HepG2 (cell line): ENCODE data around the gene POLA2. TPM values are rescaled to one million over a fixed set of nuclear protein-coding genes. Genes with fewer than 3 reads are reported as not detected.
A peak's percentile ranks its signal among the peaks of the same experiment; 100 is the strongest.

Source experiments
- ARHGAP35 ChIP-seq: sonication (generic); formaldehyde crosslinking; IDR thresholded peaks from 2 replicates; pipeline ENCODE4 v1.9.0; 2022; ENCODE audit warnings: mild to moderate bottlenecking, inconsistent platforms, moderate library complexity, missing genetic modification reagents, borderline replicate concordance
- FOXA1 ChIP-seq, 2 experiments: fragments of 450-650 bp in 1 of 2; sonication (generic) in 1 of 2; formaldehyde crosslinking in 1 of 2; IDR thresholded peaks; 2 replicates each; pipeline versions ENCODE4 v1.4.0 to v1.6.1; 2016 to 2020; ENCODE audit warnings: missing genetic modification reagents in 1 of 2
- FOXA3 ChIP-seq: IDR thresholded peaks from 2 replicates; pipeline ENCODE4 v1.6.1; 2016; ENCODE audit warnings: missing genetic modification reagents, missing compliant biosample characterization
- FOXP4 ChIP-seq: sonication (generic); formaldehyde crosslinking; IDR thresholded peaks from 2 replicates; pipeline ENCODE4 v1.4.0; 2020; ENCODE audit warnings: missing genetic modification reagents
- GATAD1 ChIP-seq: IDR thresholded peaks from 2 replicates; pipeline ENCODE4 v1.6.1; 2016; ENCODE audit warnings: missing genetic modification reagents, missing compliant biosample characterization
- GTF2F1 ChIP-seq: fragments of 150-350 bp; IDR thresholded peaks from 2 replicates; pipeline ENCODE4 v1.6.1; 2014; ENCODE audit warnings: low read length
- HDAC1 ChIP-seq: sonication (generic); formaldehyde crosslinking; IDR thresholded peaks from 2 replicates; pipeline ENCODE4 v1.5.1; 2020; ENCODE audit warnings: mild to moderate bottlenecking, missing genetic modification reagents
- NCOA2 ChIP-seq: sonication (generic); formaldehyde crosslinking; IDR thresholded peaks from 2 replicates; pipeline ENCODE4 v1.8.0; 2022; ENCODE audit warnings: inconsistent platforms
- POLR2G ChIP-seq: fragments of 200-400 bp; formaldehyde crosslinking; IDR thresholded peaks from 2 replicates; pipeline ENCODE4 v1.6.1; 2018; ENCODE audit warnings: mild to moderate bottlenecking, low read depth, low read length, moderate library complexity
- SRF ChIP-seq: IDR thresholded peaks from 2 replicates; pipeline ENCODE4 v1.6.1; 2011; ENCODE audit warnings: mild to moderate bottlenecking, low read depth, low read length, moderate library complexity
- TFAP4 ChIP-seq: sonication (generic); IDR thresholded peaks from 2 replicates; pipeline ENCODE4 v1.6.1; 2016; ENCODE audit warnings: low read depth, borderline replicate concordance
- THAP9 ChIP-seq: sonication (generic); formaldehyde crosslinking; IDR thresholded peaks from 2 replicates; pipeline ENCODE4; 2020; ENCODE audit warnings: missing genetic modification reagents, mild to moderate bottlenecking, borderline replicate concordance
- ZFX ChIP-seq: sonication (generic); formaldehyde crosslinking; IDR thresholded peaks from 2 replicates; pipeline ENCODE4 v1.4.0; 2020; ENCODE audit warnings: mild to moderate bottlenecking, low read depth, missing genetic modification reagents, moderate library complexity
- ZFY ChIP-seq: sonication (generic); formaldehyde crosslinking; IDR thresholded peaks from 2 replicates; pipeline ENCODE4 v1.4.0; 2020; ENCODE audit warnings: missing genetic modification reagents
- ZNF570 ChIP-seq: sonication (generic); formaldehyde crosslinking; IDR thresholded peaks from 2 replicates; pipeline ENCODE4 v1.4.0; 2020; ENCODE audit warnings: mild to moderate bottlenecking, missing genetic modification reagents, borderline replicate concordance
- ZNF878 ChIP-seq: sonication (generic); formaldehyde crosslinking; IDR thresholded peaks from 2 replicates; pipeline ENCODE4 v1.8.1; 2023; ENCODE audit warnings: mild to moderate bottlenecking, missing genetic modification reagents, moderate library complexity
- polyA plus RNA-seq, 8 experiments: library from polyadenylated mRNA; depleted of rRNA in 3 of 8; stranded (reverse) in 7 of 8; unstranded in 1 of 8; fragments of >200 nt; fragmentation: Illumina TruSeq in 4 of 8; extraction: Trizol in 4 of 8; gene quantifications; 2 replicates each; pipeline versions ENCODE4 v1.2.1 to v1.2.3, GENCODE V29; 2011 to 2016; ENCODE audit warnings: low read depth in 4 of 8, missing spikeins in 1 of 8, mixed read lengths in 1 of 8; ENCODE audit not compliant: insufficient read depth in 1 of 8
- total RNA-seq, 5 experiments: library from RNA; depleted of rRNA; stranded (reverse); fragments of >200 nt; fragmentation: Illumina TruSeq; extraction: Trizol; gene quantifications; 2 replicates each; pipeline ENCODE4 v1.2.3, GENCODE V29; 2016; ENCODE audit warnings: low read depth in 1 of 5
- TF ChIP-seq, protein P1 (sequence below): fragments of 450-650 bp; IDR thresholded peaks from 2 replicates; pipeline ENCODE4 v1.6.1; 2017; ENCODE audit warnings: mild to moderate bottlenecking
- TF ChIP-seq, protein P2 (sequence below): sonication (generic); formaldehyde crosslinking; IDR thresholded peaks from 2 replicates; pipeline ENCODE4 v1.4.0; 2020; ENCODE audit warnings: missing genetic modification reagents

The POLA2 gene
- total and polyA plus RNA-seq, 2 of the 13 experiments (the other 11 are each of a cell fraction or from before 2014, with no cell fraction given), result 9.7 to 15.6 TPM

DNA sequence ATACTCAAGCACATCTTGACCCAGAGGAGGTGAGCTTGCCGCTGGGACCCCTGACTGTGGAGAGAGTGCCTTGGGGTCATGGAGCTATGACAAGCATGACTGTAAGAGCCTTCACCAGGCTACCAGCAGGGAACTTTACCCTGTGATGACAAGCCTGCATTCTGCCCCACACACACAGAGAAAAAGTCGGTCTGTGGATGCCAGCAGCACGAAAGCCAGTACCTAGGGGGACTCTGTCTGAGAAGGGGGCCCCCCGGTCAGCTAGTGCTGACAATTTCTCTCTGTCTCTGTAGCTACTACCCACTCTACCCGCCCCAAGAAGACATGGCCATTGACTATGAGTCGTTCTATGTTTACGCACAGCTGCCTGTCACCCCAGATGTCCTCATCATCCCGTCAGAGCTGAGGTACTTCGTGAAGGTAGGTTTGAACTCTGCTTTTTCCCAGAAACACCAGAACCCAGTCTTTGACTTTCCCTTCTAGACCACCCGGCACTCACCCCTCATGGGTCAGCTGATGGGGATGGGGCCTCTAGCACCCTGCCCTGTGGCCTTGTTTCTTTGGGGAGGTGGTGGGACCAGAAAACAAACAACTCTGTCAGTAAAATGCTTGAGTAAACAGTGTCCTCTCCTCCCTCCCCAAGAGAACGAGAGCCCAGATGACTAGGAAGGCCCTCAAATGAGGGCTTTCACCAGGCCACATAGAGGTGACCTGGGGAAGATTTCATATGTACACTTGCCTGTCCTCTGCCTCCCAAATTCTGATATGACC lies 34.0 kb downstream of the POLA2 start (continued):
- TF ChIP-seq, protein P1, sequence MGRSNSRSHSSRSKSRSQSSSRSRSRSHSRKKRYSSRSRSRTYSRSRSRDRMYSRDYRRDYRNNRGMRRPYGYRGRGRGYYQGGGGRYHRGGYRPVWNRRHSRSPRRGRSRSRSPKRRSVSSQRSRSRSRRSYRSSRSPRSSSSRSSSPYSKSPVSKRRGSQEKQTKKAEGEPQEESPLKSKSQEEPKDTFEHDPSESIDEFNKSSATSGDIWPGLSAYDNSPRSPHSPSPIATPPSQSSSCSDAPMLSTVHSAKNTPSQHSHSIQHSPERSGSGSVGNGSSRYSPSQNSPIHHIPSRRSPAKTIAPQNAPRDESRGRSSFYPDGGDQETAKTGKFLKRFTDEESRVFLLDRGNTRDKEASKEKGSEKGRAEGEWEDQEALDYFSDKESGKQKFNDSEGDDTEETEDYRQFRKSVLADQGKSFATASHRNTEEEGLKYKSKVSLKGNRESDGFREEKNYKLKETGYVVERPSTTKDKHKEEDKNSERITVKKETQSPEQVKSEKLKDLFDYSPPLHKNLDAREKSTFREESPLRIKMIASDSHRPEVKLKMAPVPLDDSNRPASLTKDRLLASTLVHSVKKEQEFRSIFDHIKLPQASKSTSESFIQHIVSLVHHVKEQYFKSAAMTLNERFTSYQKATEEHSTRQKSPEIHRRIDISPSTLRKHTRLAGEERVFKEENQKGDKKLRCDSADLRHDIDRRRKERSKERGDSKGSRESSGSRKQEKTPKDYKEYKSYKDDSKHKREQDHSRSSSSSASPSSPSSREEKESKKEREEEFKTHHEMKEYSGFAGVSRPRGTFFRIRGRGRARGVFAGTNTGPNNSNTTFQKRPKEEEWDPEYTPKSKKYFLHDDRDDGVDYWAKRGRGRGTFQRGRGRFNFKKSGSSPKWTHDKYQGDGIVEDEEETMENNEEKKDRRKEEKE, result no peak
- TF ChIP-seq ZFX (CRISPR knock-in tag), result peak; percentile 39; the same call in 1 of the 2 replicates
- peak; percentile 12; the same call in 1 of the 2 replicates for TF ChIP-seq NCOA2
- TF ChIP-seq TFAP4, result peak; percentile 56; the same call in 1 of the 2 replicates
- peak; percentile 48 for TF ChIP-seq FOXA3 (CRISPR knock-in tag)
- TF ChIP-seq FOXP4 (CRISPR knock-in tag), result peak; percentile 68
- TF ChIP-seq POLR2G, result no peak
- TF ChIP-seq ZNF570 (CRISPR knock-in tag), result no peak
- TF ChIP-seq ZNF878, result 0 out of 2 replicates have a peak, but pooled peaks have one; percentile 56
- TF ChIP-seq, protein P2, sequence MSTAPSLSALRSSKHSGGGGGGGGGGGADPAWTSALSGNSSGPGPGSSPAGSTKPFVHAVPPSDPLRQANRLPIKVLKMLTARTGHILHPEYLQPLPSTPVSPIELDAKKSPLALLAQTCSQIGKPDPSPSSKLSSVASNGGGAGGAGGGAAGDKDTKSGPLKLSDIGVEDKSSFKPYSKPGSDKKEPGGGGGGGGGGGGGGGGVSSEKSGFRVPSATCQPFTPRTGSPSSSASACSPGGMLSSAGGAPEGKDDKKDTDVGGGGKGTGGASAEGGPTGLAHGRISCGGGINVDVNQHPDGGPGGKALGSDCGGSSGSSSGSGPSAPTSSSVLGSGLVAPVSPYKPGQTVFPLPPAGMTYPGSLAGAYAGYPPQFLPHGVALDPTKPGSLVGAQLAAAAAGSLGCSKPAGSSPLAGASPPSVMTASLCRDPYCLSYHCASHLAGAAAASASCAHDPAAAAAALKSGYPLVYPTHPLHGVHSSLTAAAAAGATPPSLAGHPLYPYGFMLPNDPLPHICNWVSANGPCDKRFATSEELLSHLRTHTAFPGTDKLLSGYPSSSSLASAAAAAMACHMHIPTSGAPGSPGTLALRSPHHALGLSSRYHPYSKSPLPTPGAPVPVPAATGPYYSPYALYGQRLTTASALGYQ (CRISPR knock-in tag), result no peak
- no peak for TF ChIP-seq THAP9
- no peak for TF ChIP-seq ARHGAP35 (CRISPR knock-in tag)
- TF ChIP-seq FOXA1 (IDR thresholded peaks at IDR 0.05), result no peak
- TF ChIP-seq FOXA1 (CRISPR knock-in tag; IDR thresholded peaks at IDR 0.05), result 0 out of 2 replicates have a peak, but pooled peaks have one; percentile 25
- no peak for TF ChIP-seq GTF2F1
- no peak for TF ChIP-seq SRF
- 0 out of 2 replicates have a peak, but pooled peaks have one; percentile 27 for TF ChIP-seq HDAC1 (CRISPR knock-in tag)
- peak; percentile 27; the same call in 1 of the 2 replicates for TF ChIP-seq ZFY (CRISPR knock-in tag)
- TF ChIP-seq GATAD1 (CRISPR knock-in tag), result 0 out of 2 replicates have a peak, but pooled peaks have one; percentile 7
